Activated CD4-positive, alpha-beta memory T cell treated with anti-CD3 and anti-CD28 coated beads for 36 hours (primary cell): Measurements from ENCODE around the gene CRYBG1. TPM values are rescaled to one million over a fixed set of nuclear protein-coding genes. Genes with fewer than 3 reads are reported as not detected.
"Not testable (repeated sequence)": the region's sequence is repeated elsewhere in the genome, so short reads cannot be mapped to it uniquely, and the experiment has no call there.

ENCODE experiments used
- CTCF ChIA-PET: fragments of 350-600 bp; sonication (Branson Sonifier 250); formaldehyde crosslinking; loops from one replicate; lab custom pipeline; 2021; ENCODE audit warnings: antibody characterized with exemption, inconsistent platforms; lab: Charles Lee
- POLR2A ChIA-PET: fragments of 350-600 bp; sonication (Branson Sonifier 250); formaldehyde crosslinking; loops from one replicate; lab custom pipeline; 2021; ENCODE audit warnings: antibody characterized with exemption; lab: Charles Lee
- DNase-seq: peaks from one replicate; pipeline ENCODE4 v3.0.0-alpha.2; 2020
- H3K27ac Mint-ChIP-seq: one replicate; pipeline ENCODE4 v1.8.0; 2021; ENCODE audit warnings: mixed read lengths
- H3K27me3 Mint-ChIP-seq: one replicate; pipeline ENCODE4 v1.8.0; 2021; ENCODE audit warnings: mixed read lengths
- H3K36me3 Mint-ChIP-seq: one replicate; pipeline ENCODE4 v1.8.0; 2021; ENCODE audit warnings: mixed read lengths
- H3K4me1 Mint-ChIP-seq: one replicate; pipeline ENCODE4 v1.8.0; 2021; ENCODE audit warnings: low read depth, mixed read lengths
- H3K4me3 Mint-ChIP-seq: one replicate; pipeline ENCODE4 v1.8.0; 2021; ENCODE audit warnings: mild to moderate bottlenecking, mixed read lengths
- H3K9me3 Mint-ChIP-seq: one replicate; pipeline ENCODE4 v1.8.0; 2021; ENCODE audit warnings: mixed read lengths
- intact Hi-C: fragments of 100-400 bp; cut with micrococcal nuclease; formaldehyde crosslinking; loops from one replicate; pipeline ENCODE4 v1.15.1; 2023
- total RNA-seq, 2 experiments: library from RNA; stranded (reverse); gene quantifications; one replicate each; pipeline ENCODE4 v1.2.3, GENCODE V29; 2021

The CRYBG1 gene
- total RNA-seq, 2 experiments from 2014 or later = 38.4 to 39.3 TPM

GRCh38 chr6:106398621-106399020, 38.1 kb downstream of the CRYBG1 start:
- DNase-seq = no peak
- peaks cover 13% of the 10 kb centered on the region for H3K27me3 Mint-ChIP-seq

GRCh38 chr6:106405044-106405443, 44.5 kb downstream of the CRYBG1 start:
- peaks cover 11% of the 10 kb centered on the region for H3K9me3 Mint-ChIP-seq
- CTCF ChIA-PET, H3K4me1 Mint-ChIP-seq, POLR2A ChIA-PET, H3K27ac Mint-ChIP-seq, H3K36me3 Mint-ChIP-seq, H3K4me3 Mint-ChIP-seq, DNase-seq, intact Hi-C loops: not testable (repeated sequence)
- peaks cover 33% of the 10 kb centered on the region for H3K27me3 Mint-ChIP-seq

More at GRCh38 chr6:106398621-106399020, 38.1 kb downstream of the CRYBG1 start:
- POLR2A ChIA-PET = no interaction called here
- H3K4me3 Mint-ChIP-seq = no peak overlapping the region
- no peaks in the 10 kb centered on the region for H3K36me3 Mint-ChIP-seq
- H3K4me1 Mint-ChIP-seq = no peaks in the 10 kb centered on the region
- H3K27ac Mint-ChIP-seq = no peak overlapping the region
- CTCF ChIA-PET = no interaction called here
- intact Hi-C loops = no loop called here
- no peaks in the 10 kb centered on the region for H3K9me3 Mint-ChIP-seq

DNA sequence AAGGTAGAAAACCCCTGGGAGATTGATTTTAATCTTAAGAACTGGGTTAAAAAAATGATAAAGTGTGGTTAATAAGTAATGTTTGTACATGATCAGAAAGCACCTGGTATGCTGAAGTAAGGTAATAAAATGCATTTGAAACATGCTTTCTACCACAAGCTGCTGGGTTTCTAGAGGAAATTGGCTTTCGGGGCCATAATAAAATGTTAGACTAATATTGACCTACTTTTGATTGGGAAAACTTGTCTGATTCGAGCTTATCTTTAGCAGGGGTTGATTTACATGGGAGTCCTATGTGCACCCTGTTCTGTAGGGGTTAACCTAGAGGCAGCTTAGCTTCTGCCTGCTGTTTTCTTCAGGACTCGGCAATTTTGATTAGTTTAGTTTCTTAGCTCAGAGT, 50.5 kb downstream of the CRYBG1 start:
- Mint-ChIP-seq H3K4me1 (no peaks in the 10 kb centered on the region), H3K27ac (no peak overlapping the region), H3K36me3 (peaks cover 4% of the 10 kb centered on the region), H3K27me3 (peaks cover 20% of the 10 kb centered on the region), H3K9me3 (peaks cover 11% of the 10 kb centered on the region), H3K4me3 (no peak overlapping the region)
- ChIA-PET CTCF (interaction anchor here (1.1 kb wide), 1 partner anchor 51 kb away, joined by 3 read pairs; the partner anchor contains the start of gene CRYBG1), POLR2A (no interaction called here)
- no peak for DNase-seq
- intact Hi-C loops = no loop called here

- ChIA-PET POLR2A (no interaction called here), CTCF (interaction anchor here (1.1 kb wide), 1 partner anchor 52 kb away, joined by 3 read pairs; the partner anchor contains the start of gene CRYBG1)
- H3K9me3 Mint-ChIP-seq = peaks cover 11% of the 10 kb centered on the region
- intact Hi-C loops = no loop called here
- no peak overlapping the region for H3K27ac Mint-ChIP-seq
- peaks cover 4% of the 10 kb centered on the region for H3K36me3 Mint-ChIP-seq
- H3K4me3 Mint-ChIP-seq = no peak overlapping the region
- no peak for DNase-seq
- no peaks in the 10 kb centered on the region for H3K4me1 Mint-ChIP-seq
- peaks cover 20% of the 10 kb centered on the region for H3K27me3 Mint-ChIP-seq
Observed at GRCh38 chr6:106411643-106412200, 51.2 kb downstream of the CRYBG1 start.

DNA sequence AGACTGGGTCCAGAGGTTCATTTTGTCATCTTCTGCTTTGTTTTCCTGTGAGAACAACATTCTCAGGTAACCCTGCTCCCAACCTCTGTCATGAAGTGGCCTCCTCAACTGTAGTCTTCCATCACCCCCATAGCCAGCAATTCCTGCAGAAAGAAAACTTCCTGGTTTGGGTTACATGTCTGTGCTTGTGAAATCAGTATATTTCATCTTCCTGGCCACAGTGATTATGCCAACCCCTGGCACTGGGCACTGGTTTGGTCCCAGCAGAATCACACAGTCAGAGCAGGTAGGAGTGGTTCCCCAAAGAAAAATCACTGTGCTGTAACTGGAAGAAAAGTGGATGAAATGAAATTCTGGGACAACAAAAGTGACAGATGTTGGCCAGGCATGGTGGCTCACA, 52.5 kb downstream of the CRYBG1 start:
- Mint-ChIP-seq H3K36me3 (no peaks in the 10 kb centered on the region), H3K27ac (no peak overlapping the region), H3K4me3 (no peak overlapping the region), H3K4me1 (no peaks in the 10 kb centered on the region), H3K9me3 (no peaks in the 10 kb centered on the region), H3K27me3 (peaks cover 9% of the 10 kb centered on the region)
- CTCF ChIA-PET = no interaction called here
- no peak for DNase-seq
- intact Hi-C loops = no loop called here
- POLR2A ChIA-PET = no interaction called here

- POLR2A ChIA-PET = interaction anchor here (0.6 kb wide), 1 partner anchor 771 kb away, joined by 3 read pairs; no protein-coding TSS in a partner anchor
- Mint-ChIP-seq H3K36me3 (no peaks in the 10 kb centered on the region), H3K4me1 (no peaks in the 10 kb centered on the region), H3K4me3 (no peak overlapping the region), H3K9me3 (no peaks in the 10 kb centered on the region), H3K27me3 (peaks cover 6% of the 10 kb centered on the region), H3K27ac (no peak overlapping the region)
- no peak for DNase-seq
- CTCF ChIA-PET = no interaction called here
- intact Hi-C loops = no loop called here
Observed at GRCh38 chr6:106413722-106414121, 53.2 kb downstream of the CRYBG1 start.

- Mint-ChIP-seq H3K27ac (no peak overlapping the region), H3K4me1 (no peaks in the 10 kb centered on the region), H3K9me3 (no peaks in the 10 kb centered on the region), H3K4me3 (no peak overlapping the region), H3K27me3 (peaks cover 6% of the 10 kb centered on the region), H3K36me3 (no peaks in the 10 kb centered on the region)
- ChIA-PET POLR2A (no interaction called here), CTCF (interaction anchor here (0.6 kb wide), 1 partner anchor 79 kb away, joined by 3 read pairs; no protein-coding TSS in a partner anchor)
- intact Hi-C loops = no loop called here
- no peak for DNase-seq
Observed at GRCh38 chr6:106415921-106416320, 55.4 kb downstream of the CRYBG1 start.

DNA sequence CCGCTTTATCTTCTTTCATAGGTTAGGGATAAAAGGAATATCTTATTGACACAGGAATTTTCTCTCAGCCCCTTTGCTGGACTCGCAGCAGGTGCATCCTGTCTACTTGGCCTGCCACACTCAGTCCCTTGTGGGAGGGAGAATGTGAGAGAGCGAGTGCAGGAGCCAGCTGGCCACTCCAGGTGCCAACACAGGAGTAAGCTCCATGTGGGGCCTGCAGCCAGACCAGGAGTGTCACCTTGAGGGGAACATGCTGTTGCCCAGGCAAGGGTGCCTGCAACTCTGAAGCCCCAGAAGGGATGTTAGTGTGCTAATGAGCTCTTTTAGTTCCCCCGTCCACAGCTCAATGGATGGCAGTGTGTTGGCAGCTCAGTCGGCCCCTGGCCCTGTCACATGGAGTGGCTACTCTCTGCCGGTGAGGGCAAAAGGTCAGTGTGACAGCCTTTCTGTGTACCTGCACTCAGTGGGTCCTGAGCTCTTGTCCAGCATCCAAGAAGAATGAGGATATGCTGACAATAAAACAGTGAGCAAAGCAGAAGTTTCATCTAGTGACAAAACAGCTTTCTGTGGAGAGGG, 57.1 kb downstream of the CRYBG1 start:
- POLR2A ChIA-PET = no interaction called here
- Mint-ChIP-seq H3K9me3 (no peaks in the 10 kb centered on the region), H3K4me1 (no peaks in the 10 kb centered on the region), H3K4me3 (no peak overlapping the region), H3K36me3 (no peaks in the 10 kb centered on the region), H3K27me3 (peaks cover 6% of the 10 kb centered on the region), H3K27ac (no peak overlapping the region)
- intact Hi-C loops = no loop called here
- DNase-seq = no peak
- CTCF ChIA-PET = interaction anchor here (1.0 kb wide), 1 partner anchor 149 kb away, joined by 6 read pairs; no protein-coding TSS in a partner anchor

GRCh38 chr6:106419900-106420613, 59.5 kb downstream of the CRYBG1 start:
- no peak for DNase-seq
- Mint-ChIP-seq H3K27me3 (peaks cover 4% of the 10 kb centered on the region), H3K27ac (no peak overlapping the region), H3K36me3 (no peaks in the 10 kb centered on the region), H3K9me3 (no peaks in the 10 kb centered on the region), H3K4me3 (no peak overlapping the region), H3K4me1 (no peaks in the 10 kb centered on the region)
- intact Hi-C loops = no loop called here
- POLR2A ChIA-PET = no interaction called here
- CTCF ChIA-PET = no interaction called here

DNA sequence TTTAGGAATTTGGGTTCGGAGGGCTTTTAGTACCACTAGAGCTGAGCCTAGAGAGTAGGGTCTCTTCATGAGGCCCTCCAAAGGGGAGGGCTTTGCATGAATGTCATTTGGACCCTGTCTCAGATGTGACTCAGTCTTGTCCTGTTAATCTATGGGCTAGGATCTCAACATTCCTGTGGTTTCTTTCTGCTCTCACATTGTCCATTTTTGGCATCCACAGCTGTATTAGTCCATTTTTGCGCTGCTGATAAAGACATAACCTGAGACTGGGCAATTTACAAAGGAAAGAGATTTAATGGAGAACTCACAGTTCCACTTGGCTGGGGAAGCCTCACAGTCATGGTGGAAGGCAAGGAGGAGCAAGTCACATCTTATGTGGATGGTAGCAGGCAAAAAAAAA, 61.0 kb downstream of the CRYBG1 start:
- Mint-ChIP-seq H3K4me1 (no peaks in the 10 kb centered on the region), H3K4me3 (no peak overlapping the region), H3K9me3 (no peaks in the 10 kb centered on the region), H3K27ac (no peak overlapping the region), H3K36me3 (no peaks in the 10 kb centered on the region), H3K27me3 (peaks cover 2% of the 10 kb centered on the region)
- POLR2A ChIA-PET = no interaction called here
- DNase-seq = no peak
- intact Hi-C loops = no loop called here
- CTCF ChIA-PET = no interaction called here

- no peak for DNase-seq
- H3K9me3 Mint-ChIP-seq = no peaks in the 10 kb centered on the region
- no peak overlapping the region for H3K27ac Mint-ChIP-seq
- no peaks in the 10 kb centered on the region for H3K4me1 Mint-ChIP-seq
- H3K4me3 Mint-ChIP-seq = no peak overlapping the region
- POLR2A ChIA-PET = interaction anchor here (0.6 kb wide), 1 partner anchor 143 kb away, joined by 3 read pairs; no protein-coding TSS in a partner anchor
- H3K27me3 Mint-ChIP-seq = no peaks in the 10 kb centered on the region
- H3K36me3 Mint-ChIP-seq = no peaks in the 10 kb centered on the region
- intact Hi-C loops = no loop called here
- CTCF ChIA-PET = no interaction called here
Observed at GRCh38 chr6:106422534-106422933, 62.0 kb downstream of the CRYBG1 start.

DNA sequence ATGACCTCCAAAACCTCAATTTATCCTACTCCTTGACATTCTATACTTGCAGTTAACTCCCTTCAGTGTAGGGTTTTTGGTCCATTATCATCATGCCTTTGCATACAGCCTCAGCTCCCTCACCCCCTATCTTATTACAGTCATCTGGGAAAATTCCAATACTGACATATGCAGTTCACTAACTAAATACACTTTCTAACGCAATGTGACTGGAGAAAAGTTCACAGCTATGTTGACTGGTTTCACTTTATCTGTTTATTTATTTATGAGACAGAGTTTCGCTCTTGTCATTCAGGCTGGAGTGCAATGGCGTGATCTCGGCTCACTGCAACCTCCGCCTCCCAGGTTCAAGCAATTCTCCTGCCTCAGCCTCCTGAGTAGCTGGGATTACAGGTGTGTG, 64.9 kb downstream of the CRYBG1 start:
- H3K27me3 Mint-ChIP-seq = no peaks in the 10 kb centered on the region
- ChIA-PET POLR2A (no interaction called here), CTCF (no interaction called here)
- H3K9me3 Mint-ChIP-seq = no peaks in the 10 kb centered on the region
- no peaks in the 10 kb centered on the region for H3K36me3 Mint-ChIP-seq
- H3K27ac Mint-ChIP-seq = no peak overlapping the region
- no peak for DNase-seq
- no peak overlapping the region for H3K4me3 Mint-ChIP-seq
- intact Hi-C loops = no loop called here
- no peaks in the 10 kb centered on the region for H3K4me1 Mint-ChIP-seq
